Activated CD8-positive, alpha-beta memory T cell treated with anti-CD3 and anti-CD28 coated beads for 48 hours (primary cell): ENCODE results near the gene TBX19.

Experiments
- DNase-seq, 3 experiments: peaks; one replicate each; pipeline ENCODE4 v3.0.0-alpha.2; 2020; ENCODE audit warnings: low read depth in 2 of 3, low spot score in 2 of 3

TBX19 gene

GRCh38 chr1:168280296-168280927 lies at the start of gene TBX19:
Gene TBX19, plus strand, starts transcription at chr1:168280877. Its CDS starts 214 bp downstream, at chr1:168281091.
- no peak for DNase-seq

DNA sequence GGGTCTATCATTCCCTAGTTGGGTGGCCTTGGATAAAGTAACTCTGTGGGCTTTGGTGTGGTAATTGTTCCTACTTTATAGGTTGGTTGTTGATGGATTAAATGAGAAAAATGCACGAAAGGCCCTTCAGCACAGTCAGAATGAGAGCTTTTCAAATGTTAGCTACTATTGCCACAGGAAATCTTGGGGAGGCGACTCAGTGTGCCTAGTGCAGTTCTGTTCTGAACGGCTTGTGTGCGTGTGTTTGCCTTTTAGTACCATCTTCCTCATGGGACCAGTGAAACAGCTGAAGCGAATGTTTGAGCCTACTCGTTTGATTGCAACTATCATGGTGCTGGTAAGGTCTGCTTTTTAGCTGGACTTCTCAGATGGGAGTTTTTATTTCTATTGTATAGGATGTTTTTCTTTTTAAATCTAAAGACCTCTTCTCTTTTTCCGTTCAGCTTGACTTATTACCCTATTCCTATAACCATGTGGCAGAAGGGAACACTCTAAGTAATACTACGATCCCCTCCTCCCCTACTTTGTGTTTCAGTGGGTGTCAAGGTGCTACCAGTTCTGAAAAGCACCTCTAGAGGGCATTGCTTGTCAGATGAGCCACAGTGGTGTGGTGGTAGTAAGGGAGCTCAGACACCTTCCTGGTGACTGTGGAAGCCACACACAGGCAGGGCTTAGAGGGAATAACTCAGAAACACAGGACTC lies 45.7 kb upstream of the TBX19 start:
- DNase-seq, result no peak

DNA sequence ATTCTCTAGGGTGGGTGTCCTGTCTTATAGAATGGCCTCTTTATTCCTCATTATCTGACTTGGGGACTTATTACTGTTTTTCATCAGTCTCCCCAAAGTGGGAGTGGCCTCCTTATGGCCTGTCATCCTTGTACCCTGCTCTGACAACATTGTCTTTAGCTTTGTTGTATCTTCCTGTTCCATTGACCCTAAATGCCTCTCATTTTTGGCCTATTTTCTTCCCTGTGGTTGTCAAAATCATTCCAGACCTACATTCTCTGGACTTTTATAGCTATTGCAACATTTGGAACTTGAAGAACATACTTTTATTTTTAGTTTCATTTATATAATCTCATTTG lies 45.2 kb upstream of the TBX19 start:
- no peak for DNase-seq

DNA sequence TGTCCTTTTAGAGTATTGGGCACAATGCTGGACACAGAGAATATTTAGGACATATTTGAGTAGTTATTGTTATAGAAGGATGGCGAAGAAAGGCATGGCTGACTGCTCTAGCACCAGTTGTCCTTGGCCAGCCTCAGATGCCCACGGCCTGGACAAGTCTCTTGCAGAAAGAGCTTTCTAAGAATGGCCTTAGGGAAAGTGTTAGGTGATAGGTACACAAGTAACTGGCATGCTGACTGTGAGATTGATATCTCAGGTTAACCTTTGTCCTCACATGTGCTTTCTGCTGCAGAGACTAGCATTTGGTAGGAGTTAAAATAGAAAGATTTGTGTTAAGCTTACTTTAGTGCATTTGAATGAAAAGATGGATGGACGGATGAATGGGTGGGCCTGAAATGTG lies 44.7 kb upstream of the TBX19 start:
- no peak for DNase-seq

- no peak for DNase-seq
These were observed 43.7 kb upstream of the TBX19 start for GRCh38 chr1:168236836-168237611.

- no peak for DNase-seq
These were observed 37.5 kb upstream of the TBX19 start for GRCh38 chr1:168243198-168243597.

- DNase-seq, result no peak
These were observed 37.0 kb upstream of the TBX19 start for GRCh38 chr1:168243636-168244212.

GRCh38 chr1:168245042-168245441 lies 35.6 kb upstream of the TBX19 start:
- no peak for DNase-seq

DNA sequence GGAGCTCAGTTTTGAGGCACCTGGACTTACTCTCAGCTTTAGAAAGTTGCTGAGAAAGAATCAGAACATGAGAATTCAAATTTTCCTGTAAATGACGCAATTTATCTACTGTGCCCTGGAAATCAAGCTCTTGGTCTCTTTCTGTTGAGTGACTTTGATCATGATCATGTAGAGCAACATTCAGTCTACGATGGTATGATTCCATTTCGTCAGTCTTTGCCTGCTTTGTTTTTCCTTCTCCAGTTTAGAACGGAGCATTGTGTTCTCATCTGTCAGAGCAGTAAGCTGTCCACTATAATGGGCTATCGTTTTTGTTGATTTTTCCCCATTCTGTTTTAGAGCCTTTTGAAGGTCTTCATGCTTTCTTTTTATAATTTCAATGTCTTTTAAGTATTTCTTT lies 34.2 kb upstream of the TBX19 start:
- no peak for DNase-seq

- no peak for DNase-seq
These were observed 28.4 kb upstream of the TBX19 start for GRCh38 chr1:168252204-168252733.

DNA sequence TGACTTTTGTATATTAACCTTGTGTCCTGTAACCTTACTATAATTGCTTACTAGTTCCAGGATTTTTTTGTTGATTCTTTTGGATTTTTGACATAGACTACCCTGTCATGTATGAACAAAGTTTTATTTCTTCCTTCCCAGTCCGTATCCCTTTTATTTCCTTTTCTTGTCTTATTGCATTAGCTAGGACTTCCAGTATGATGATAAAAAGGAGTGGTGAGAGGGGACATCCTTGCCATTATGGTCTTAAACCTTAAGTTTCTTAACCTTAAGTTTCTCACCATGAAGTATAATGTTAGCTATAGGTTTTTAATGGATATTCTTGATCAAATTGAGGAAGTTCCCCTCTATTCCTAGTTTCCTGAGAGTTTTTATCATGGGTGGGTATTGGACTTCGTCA lies 24.5 kb upstream of the TBX19 start:
- DNase-seq, result no peak

DNA sequence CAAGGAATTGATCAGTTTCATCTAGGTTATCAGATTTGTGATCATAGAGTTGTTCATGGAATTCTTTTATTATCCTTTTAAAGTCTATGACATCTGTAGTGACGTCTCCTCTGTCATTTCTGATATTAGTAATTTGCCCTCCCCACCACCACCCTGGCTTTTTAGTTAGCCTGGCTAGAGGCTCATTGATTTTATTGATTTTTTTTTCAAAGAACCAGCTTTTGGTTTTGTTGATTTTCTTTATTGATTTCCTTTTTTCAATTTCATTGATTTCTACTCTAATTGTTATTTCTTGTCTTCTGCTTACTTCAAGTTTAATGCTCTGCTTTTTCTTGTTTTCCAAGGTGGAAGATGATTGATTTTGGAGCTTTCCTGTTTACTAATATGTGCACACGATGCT lies 23.3 kb upstream of the TBX19 start:
- no peak for DNase-seq

GRCh38 chr1:168259567-168259966 lies 21.1 kb upstream of the TBX19 start:
- DNase-seq, result no peak

DNA sequence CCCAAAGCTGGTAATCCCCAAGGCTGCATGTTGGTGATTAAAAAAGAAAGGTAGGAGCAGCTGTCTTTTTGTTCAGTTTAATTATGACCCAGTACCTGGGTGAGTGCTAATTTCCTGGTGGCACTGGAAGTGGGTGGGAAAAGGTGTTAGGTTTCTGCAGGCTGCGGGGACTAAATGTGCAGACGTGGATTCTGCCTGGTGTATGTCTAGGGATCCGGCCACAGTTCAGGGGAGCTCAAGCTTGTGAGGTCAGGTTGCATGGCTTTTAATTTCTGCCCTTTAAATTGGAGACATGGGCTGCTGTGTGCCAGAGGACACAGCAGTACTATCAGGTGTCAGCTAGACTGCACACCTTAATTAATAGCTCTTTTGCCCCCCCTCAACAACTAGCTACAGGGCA lies 20.3 kb upstream of the TBX19 start:
- no peak for DNase-seq

DNA sequence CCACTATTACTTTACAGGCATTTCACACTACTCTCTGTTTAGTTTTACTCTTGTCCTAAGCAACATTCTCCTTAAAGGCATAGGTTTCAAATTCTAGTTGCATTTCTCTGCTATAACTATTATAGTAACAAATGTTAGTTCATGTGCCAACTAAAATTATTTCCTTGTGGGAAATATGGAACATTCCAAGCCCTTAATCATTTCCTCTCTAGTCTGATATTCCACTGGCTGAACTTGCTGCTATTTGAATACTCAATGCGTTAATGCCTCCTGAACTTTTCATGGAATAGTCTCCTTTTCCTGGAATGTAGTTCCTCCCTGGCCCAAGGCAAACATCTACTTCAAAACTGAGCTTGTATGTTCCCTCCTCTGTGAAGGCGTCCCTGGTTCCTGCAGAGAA lies 19.3 kb upstream of the TBX19 start:
- DNase-seq, result no peak

GRCh38 chr1:168263130-168263529 lies 17.5 kb upstream of the TBX19 start:
- no peak for DNase-seq

- DNase-seq, result no peak
These were observed 16.4 kb upstream of the TBX19 start for GRCh38 chr1:168264296-168264695.

DNA sequence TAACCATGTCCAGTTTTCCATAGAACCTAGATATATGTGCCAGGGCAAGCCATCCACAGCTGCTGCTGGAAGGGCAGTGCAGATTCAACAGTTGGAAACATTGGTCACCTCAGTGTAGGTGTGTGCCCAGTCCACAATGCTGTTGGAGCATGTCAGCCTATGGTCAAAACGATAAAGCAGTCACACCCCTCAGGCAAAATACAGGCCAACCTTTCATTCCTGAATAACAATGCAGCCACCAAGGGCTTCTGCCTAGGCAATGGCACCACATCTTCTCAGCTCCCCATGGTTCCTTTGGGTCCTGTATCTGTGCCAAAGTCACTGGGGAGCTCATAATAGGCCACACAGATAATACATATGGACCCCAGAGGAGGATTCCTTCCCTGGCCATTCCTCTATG lies 15.1 kb upstream of the TBX19 start:
- DNase-seq, result no peak

- DNase-seq, result no peak
These were observed 14.0 kb upstream of the TBX19 start for GRCh38 chr1:168266644-168267186.

DNA sequence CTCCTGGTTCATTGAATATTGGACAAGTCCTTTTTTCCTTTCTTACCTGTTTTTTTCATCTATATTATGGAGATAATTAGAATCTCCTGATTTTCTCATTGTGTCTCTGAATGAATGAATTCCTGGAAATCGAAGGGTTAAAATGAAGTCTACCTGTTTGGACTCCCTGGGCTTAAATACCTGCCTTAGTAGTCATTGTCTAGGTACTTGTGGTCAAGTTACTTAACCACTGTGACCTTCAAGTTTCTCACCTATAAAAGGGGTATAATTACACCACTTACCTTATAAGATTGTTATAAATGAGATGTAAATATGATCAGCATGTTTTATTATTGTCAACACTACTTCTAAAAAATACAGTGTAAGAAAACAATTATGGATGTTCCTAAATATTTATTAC lies 9.0 kb upstream of the TBX19 start:
- no peak for DNase-seq

GRCh38 chr1:168273575-168273974 lies 7.1 kb upstream of the TBX19 start:
- DNase-seq, result no peak

- no peak for DNase-seq
These were observed 1.4 kb upstream of the TBX19 start for GRCh38 chr1:168279253-168279652.
